GM19468 (cell line): ENCODE data around the gene CYTL1.
"Not testable (repeated sequence)": the region's sequence is repeated elsewhere in the genome, so short reads cannot be mapped to it uniquely, and the experiment has no call there.

ENCODE experiments used
- ATAC-seq: cut with Tn5 transposase; IDR thresholded peaks from one replicate; pipeline ENCODE4 v1.9.1; 2021; ENCODE audit warnings: mild to moderate bottlenecking, moderate library complexity, moderate number of reproducible peaks; ENCODE audit not compliant: unreplicated experiment; ENCODE audit errors: extremely low read depth

Gene CYTL1

DNA sequence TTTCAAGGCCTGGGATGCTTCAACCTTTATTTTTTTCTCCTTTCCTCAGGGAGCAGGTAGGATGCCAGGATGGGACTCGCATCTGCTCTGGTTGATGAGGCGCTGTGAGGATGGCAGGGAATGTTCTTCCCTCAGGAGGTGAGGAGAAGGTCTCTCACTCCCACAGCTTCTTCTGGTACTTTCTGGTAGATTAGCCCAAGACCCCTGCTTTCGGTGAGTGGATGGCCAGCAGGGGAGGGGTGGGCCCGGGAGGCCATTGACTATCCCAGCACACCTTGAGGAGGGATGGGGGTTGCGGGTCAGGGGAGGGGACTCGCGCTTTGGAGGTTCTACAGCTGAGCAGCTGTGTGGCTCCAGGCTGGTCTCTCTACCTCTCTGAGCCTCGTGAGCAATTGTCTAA is 14.8 kb downstream of the CYTL1 start:
- no peak for ATAC-seq

GRCh38 chr4:5003918-5004317 is 15.3 kb downstream of the CYTL1 start:
- ATAC-seq = no peak

GRCh38 chr4:5003372-5003857 is 15.8 kb downstream of the CYTL1 start:
- ATAC-seq = no peak

GRCh38 chr4:5001641-5002040 is 17.6 kb downstream of the CYTL1 start:
- ATAC-seq = not testable (repeated sequence)

DNA sequence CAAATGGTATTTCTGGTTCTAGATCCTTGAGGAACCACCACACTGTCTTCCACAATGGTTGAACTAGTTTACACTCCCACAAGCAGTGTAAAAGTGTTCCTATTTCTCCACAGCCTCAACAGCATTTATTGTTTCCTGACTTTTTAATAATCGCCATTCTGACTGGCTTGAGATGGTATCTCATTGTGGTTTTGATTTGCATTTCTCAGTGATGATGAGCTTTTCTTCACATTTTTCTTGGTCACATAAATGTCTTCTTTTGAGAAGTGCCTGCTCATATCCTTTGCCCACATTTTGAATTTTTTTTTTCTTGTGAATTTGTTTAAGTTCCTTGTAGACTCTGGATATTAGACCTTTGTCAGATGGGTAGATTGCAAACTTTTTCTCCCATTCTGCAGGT is 22.3 kb downstream of the CYTL1 start:
- ATAC-seq = not testable (repeated sequence)

- no peak for ATAC-seq
Measured at GRCh38 chr4:4995908-4996265, 23.4 kb downstream of the CYTL1 start.

- no peak for ATAC-seq
Measured at GRCh38 chr4:4995103-4995907, 24.0 kb downstream of the CYTL1 start.

GRCh38 chr4:4994312-4995097 is 24.8 kb downstream of the CYTL1 start:
- no peak for ATAC-seq

GRCh38 chr4:4992833-4993232 is 26.4 kb downstream of the CYTL1 start:
- no peak for ATAC-seq

GRCh38 chr4:4991541-4992099 is 27.6 kb downstream of the CYTL1 start:
- ATAC-seq = no peak

GRCh38 chr4:4990857-4991540 is 28.3 kb downstream of the CYTL1 start:
- ATAC-seq = no peak

DNA sequence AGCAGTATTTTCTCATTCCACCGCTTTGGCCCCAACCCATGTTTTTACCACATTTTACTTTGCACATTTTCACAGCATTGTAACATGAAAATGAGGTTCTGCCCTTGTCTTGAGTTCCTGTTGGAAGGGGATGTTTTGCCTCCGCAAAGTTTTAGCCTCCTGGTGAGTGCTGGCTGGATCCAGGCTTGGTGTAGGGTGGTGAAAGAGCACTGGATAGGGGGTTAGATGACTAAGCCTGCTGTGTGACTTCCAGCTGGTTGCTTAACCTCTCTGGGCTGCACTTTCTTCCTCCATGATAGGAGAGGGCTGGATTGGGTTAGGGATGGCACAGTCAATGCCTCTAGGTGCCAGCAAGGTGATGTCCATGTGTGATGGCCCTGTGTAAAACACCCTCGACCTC is 28.9 kb downstream of the CYTL1 start:
- ATAC-seq = no peak

GRCh38 chr4:4989083-4989622 is 30.1 kb downstream of the CYTL1 start:
- ATAC-seq = no peak

- ATAC-seq = no peak
Measured at GRCh38 chr4:4987656-4988055, 31.6 kb downstream of the CYTL1 start.

- no peak for ATAC-seq
Measured at GRCh38 chr4:4986841-4987240, 32.4 kb downstream of the CYTL1 start.

GRCh38 chr4:4985844-4986243 is 33.4 kb downstream of the CYTL1 start:
- no peak for ATAC-seq

DNA sequence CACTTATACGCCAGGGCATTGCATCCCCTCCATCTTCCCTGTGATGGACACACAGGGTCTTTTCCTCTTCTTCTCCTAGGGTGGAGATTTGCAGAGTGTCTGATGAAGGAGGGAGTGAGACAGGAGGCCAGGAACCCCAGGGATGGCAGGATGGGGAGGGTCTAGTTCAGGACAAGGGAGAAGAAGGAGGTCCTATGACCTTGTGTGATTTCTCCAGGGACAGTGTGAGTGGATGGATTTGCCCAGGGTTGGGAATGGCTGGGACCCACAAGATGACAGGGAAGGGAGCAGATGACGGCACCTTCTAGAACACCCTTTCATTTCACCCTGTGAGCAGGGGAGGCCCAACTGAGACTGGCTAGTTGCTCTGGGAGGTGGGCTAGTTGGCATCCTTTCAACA is 34.2 kb downstream of the CYTL1 start:
- ATAC-seq = no peak

DNA sequence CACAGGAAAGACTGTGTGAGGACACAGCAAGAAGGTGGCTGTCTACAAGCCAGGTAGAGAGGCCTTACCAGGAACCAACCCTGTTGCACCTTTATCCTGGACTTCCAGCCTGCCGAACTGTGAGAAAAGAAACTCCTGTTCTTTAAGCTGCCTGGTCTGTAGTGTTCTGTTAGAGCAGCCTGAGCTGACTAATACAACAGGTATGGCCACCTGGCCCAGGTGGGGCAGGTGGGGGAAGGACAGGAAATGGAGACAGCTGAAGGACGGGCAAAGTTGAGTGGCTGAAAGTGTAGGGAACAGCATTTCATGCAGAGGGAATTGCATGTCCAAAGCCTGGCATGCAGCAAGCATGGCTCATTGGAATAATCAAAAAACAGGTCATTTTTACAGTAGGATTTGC is 35.1 kb downstream of the CYTL1 start:
- ATAC-seq = no peak

- no peak for ATAC-seq
Measured at GRCh38 chr4:4981827-4982226, 37.4 kb downstream of the CYTL1 start.

GRCh38 chr4:4981427-4981826 is 37.8 kb downstream of the CYTL1 start:
- ATAC-seq = no peak
